GM23248 (cell line): ENCODE data around the gene GNMT.

Experiments
- EZH2 ChIP-seq: fragments of 200-600 bp; sonication (generic); IDR thresholded peaks from 2 replicates; pipeline ENCODE4 v1.6.1; 2018; ENCODE audit warnings: antibody characterized with exemption, mild to moderate bottlenecking; ENCODE audit not compliant: insufficient read depth, poor library complexity, severe bottlenecking
- EZH2phosphoT487 ChIP-seq: fragments of 200-600 bp; sonication (generic); IDR thresholded peaks from 2 replicates; pipeline ENCODE4 v1.6.1; 2018; ENCODE audit warnings: antibody characterized with exemption, moderate library complexity, mild to moderate bottlenecking, low read depth; ENCODE audit not compliant: insufficient read depth

DNA sequence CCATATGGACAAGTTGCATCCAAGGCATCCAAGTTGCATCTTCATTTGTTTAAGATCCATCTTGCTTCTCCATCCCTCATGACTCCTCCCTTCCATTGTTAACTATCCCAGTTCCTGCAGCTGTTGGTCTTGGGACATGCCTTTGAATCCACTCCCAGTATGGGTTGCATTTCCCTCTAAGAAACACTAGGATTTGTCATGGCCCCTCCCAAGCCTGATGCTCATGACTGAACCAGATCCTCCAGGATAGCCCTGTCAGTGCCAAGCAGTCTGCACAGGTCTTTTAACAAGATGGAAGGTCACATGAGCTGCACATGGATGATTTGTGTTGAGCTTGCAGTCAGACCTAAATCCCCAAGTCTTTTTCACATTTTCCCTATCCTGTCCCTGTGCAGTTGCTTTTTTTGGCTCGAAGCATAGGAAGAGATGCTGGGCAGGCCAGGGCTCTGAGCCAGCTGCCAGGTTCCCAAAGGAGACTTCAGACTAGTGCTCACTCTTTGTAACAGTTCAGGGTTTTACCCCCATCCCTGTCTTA lies 28.0 kb downstream of the GNMT start:
- TF ChIP-seq EZH2 (no peak), EZH2phosphoT487 (no peak)
